Loucy (cell line): ENCODE data around the gene CRACDL.

Source experiments
- H2AFZ ChIP-seq: fragments of 200-600 bp; sonication (generic); 2 replicates; pipeline ENCODE4 v1.6.0; 2016; ENCODE audit warnings: antibody characterized with exemption, mild to moderate bottlenecking, low read length, moderate library complexity
- H3F3A ChIP-seq: fragments of 200-600 bp; 2 replicates; pipeline ENCODE4 v1.6.0; 2016; ENCODE audit warnings: antibody characterized with exemption, low read depth, mild to moderate bottlenecking
- H3K27me3 ChIP-seq: fragments of 200-600 bp; sonication (generic); 2 replicates; pipeline ENCODE4 v1.6.1; 2014; ENCODE audit warnings: low read length, mild to moderate bottlenecking; ENCODE audit not compliant: insufficient read depth, poor library complexity, severe bottlenecking
- H3K36me3 ChIP-seq: fragments of 200-600 bp; sonication (generic); 2 replicates; pipeline ENCODE4 v1.6.1; 2016; ENCODE audit warnings: low read length; ENCODE audit not compliant: insufficient read depth
- H3K4me1 ChIP-seq: fragments of 200-600 bp; sonication (generic); 2 replicates; pipeline ENCODE4 v1.5.1; 2014; ENCODE audit warnings: low read length, mild to moderate bottlenecking; ENCODE audit not compliant: insufficient read depth, poor library complexity, severe bottlenecking
- H3K4me2 ChIP-seq: fragments of 200-600 bp; sonication (generic); 2 replicates; pipeline ENCODE4 v1.6.0; 2014; ENCODE audit warnings: antibody characterized with exemption, low read length, low read depth, mild to moderate bottlenecking; ENCODE audit not compliant: poor library complexity, severe bottlenecking
- H3K4me3 ChIP-seq: fragments of 200-600 bp; sonication (generic); 2 replicates; pipeline ENCODE4 v1.5.1; 2014; ENCODE audit warnings: low read length, mild to moderate bottlenecking, mixed read lengths; ENCODE audit not compliant: poor library complexity, severe bottlenecking
- H3K79me2 ChIP-seq: fragments of 200-600 bp; sonication (generic); 2 replicates; pipeline ENCODE4 v1.6.1; 2014; ENCODE audit warnings: low read length; ENCODE audit not compliant: insufficient read depth
- H3K9ac ChIP-seq: fragments of 200-600 bp; sonication (generic); 2 replicates; pipeline ENCODE4 v1.6.0; 2014; ENCODE audit warnings: mild to moderate bottlenecking, low read depth, low read length, moderate library complexity; ENCODE audit not compliant: poor library complexity, severe bottlenecking
- H3K9me2 ChIP-seq: fragments of 200-600 bp; sonication (generic); replicated peaks from 2 replicates; pipeline ENCODE4 v1.6.1; 2016; ENCODE audit warnings: low read depth, low read length, mixed read lengths
- H3K9me3 ChIP-seq: fragments of 200-600 bp; sonication (generic); 2 replicates; pipeline ENCODE4 v1.6.1; 2014; ENCODE audit warnings: mild to moderate bottlenecking, antibody characterized with exemption, low read length, low read depth; ENCODE audit not compliant: insufficient read depth
- H4K20me1 ChIP-seq: fragments of 200-600 bp; sonication (generic); 2 replicates; pipeline ENCODE4 v1.6.0; 2014; ENCODE audit warnings: antibody characterized with exemption, low read length, mild to moderate bottlenecking; ENCODE audit not compliant: insufficient read depth, poor library complexity, severe bottlenecking
- CTCF ChIP-seq: fragments of 200-600 bp; sonication (generic); conservative IDR thresholded peaks from 2 replicates; pipeline ENCODE4 v1.5.1; 2014; ENCODE audit warnings: mild to moderate bottlenecking, antibody characterized with exemption, low read length
- EZH2phosphoT487 ChIP-seq: fragments of 200-600 bp; IDR thresholded peaks from 2 replicates; pipeline ENCODE4 v1.6.1; 2018; ENCODE audit warnings: antibody characterized with exemption, mild to moderate bottlenecking, moderate library complexity, borderline replicate concordance

Gene CRACDL

GRCh38 chr2:98893911-98894321 is 42.1 kb downstream of the CRACDL start:
- Histone ChIP-seq H3K36me3 (no peaks in the 10 kb centered on the region), H3K4me1 (no peaks in the 10 kb centered on the region), H3K9ac (no peak overlapping the region), H3F3A (no peaks in the 10 kb centered on the region), H3K4me3 (no peak overlapping the region), H4K20me1 (no peaks in the 10 kb centered on the region), H3K9me3 (no peaks in the 10 kb centered on the region), H3K79me2 (no peaks in the 10 kb centered on the region), H2AFZ (no peak overlapping the region), H3K27me3 (no peaks in the 10 kb centered on the region), H3K9me2 (no peaks in the 10 kb centered on the region), H3K4me2 (no peak overlapping the region)
- no peak for TF ChIP-seq CTCF

- Histone ChIP-seq H3K4me2 (no peak overlapping the region), H3K36me3 (no peaks in the 10 kb centered on the region), H3K4me1 (no peaks in the 10 kb centered on the region), H3F3A (no peaks in the 10 kb centered on the region), H3K79me2 (no peaks in the 10 kb centered on the region), H2AFZ (no peak overlapping the region), H3K27me3 (no peaks in the 10 kb centered on the region), H3K9me3 (no peaks in the 10 kb centered on the region), H4K20me1 (no peaks in the 10 kb centered on the region), H3K9me2 (no peaks in the 10 kb centered on the region), H3K4me3 (no peak overlapping the region), H3K9ac (no peak overlapping the region)
- no peak for TF ChIP-seq EZH2phosphoT487
Observed at GRCh38 chr2:98892871-98893270, 43.2 kb downstream of the CRACDL start.

GRCh38 chr2:98891591-98891990 is 44.4 kb downstream of the CRACDL start:
- Histone ChIP-seq H3K9me3 (peaks cover 8% of the 10 kb centered on the region; the same call in 1 of the 2 replicates), H3K36me3 (no peaks in the 10 kb centered on the region), H2AFZ (no peak overlapping the region), H3K9ac (no peak overlapping the region), H3K4me3 (no peak overlapping the region), H3F3A (no peaks in the 10 kb centered on the region), H4K20me1 (no peaks in the 10 kb centered on the region), H3K79me2 (no peaks in the 10 kb centered on the region), H3K4me2 (no peak overlapping the region), H3K27me3 (no peaks in the 10 kb centered on the region), H3K4me1 (no peaks in the 10 kb centered on the region), H3K9me2 (no peaks in the 10 kb centered on the region)
- TF ChIP-seq CTCF (no peak), EZH2phosphoT487 (no peak)

GRCh38 chr2:98886066-98886554 is 49.9 kb downstream of the CRACDL start:
- no peaks in the 10 kb centered on the region for H3K79me2 ChIP-seq
- H3K4me1 ChIP-seq = no peaks in the 10 kb centered on the region
- no peak overlapping the region for H3K4me3 ChIP-seq
- no peaks in the 10 kb centered on the region for H3K9me2 ChIP-seq
- no peak overlapping the region for H3K4me2 ChIP-seq
- no peak for TF ChIP-seq EZH2phosphoT487
- TF ChIP-seq CTCF = no peak
- H3K27me3 ChIP-seq = no peaks in the 10 kb centered on the region
- no peaks in the 10 kb centered on the region for H3F3A ChIP-seq
- peaks cover 15% of the 10 kb centered on the region; the same call in 1 of the 2 replicates for H3K9me3 ChIP-seq
- no peak overlapping the region for H2AFZ ChIP-seq
- no peaks in the 10 kb centered on the region for H4K20me1 ChIP-seq
- H3K9ac ChIP-seq = no peak overlapping the region
- H3K36me3 ChIP-seq = no peaks in the 10 kb centered on the region
